Large intestine (tissue), 3 donors: Measurements from ENCODE around the gene S100A13. TPM values are rescaled to one million over a fixed set of nuclear protein-coding genes. Genes with fewer than 3 reads are reported as not detected.
"Not testable (repeated sequence)": the region's sequence is repeated elsewhere in the genome, so short reads cannot be mapped to it uniquely, and the experiment has no call there.

Source experiments
- DNase-seq, 2 donors: peaks; one replicate each; pipeline versions ENCODE4 v3.0.0 to v3.0.0-alpha.2; 2013
- H3K27ac ChIP-seq: one replicate; pipeline ENCODE4 v1.5.1; 2013; ENCODE audit warnings: low read length
- H3K27me3 ChIP-seq: 2 replicates; pipeline ENCODE4 v1.6.1; 2013; ENCODE audit warnings: low read length; ENCODE audit not compliant: control insufficient read depth, insufficient read depth
- H3K36me3 ChIP-seq: 2 replicates; pipeline ENCODE4 v1.6.1; 2013; ENCODE audit warnings: low read length; ENCODE audit not compliant: control insufficient read depth, insufficient read depth
- H3K4me1 ChIP-seq: one replicate; pipeline ENCODE4 v1.6.1; 2013; ENCODE audit warnings: low read length; ENCODE audit not compliant: control insufficient read depth, insufficient read depth
- H3K4me3 ChIP-seq: one replicate; pipeline ENCODE4 v1.5.1; 2013; ENCODE audit warnings: low read length
- H3K9me3 ChIP-seq: one replicate; pipeline ENCODE4 v1.6.1; 2013; ENCODE audit warnings: mild to moderate bottlenecking, low read depth, low read length, moderate library complexity; ENCODE audit not compliant: control insufficient read depth
- WGBS: methylation state at CpG from one replicate; pipeline ENCODE4 v1.1.5; 2013; ENCODE audit warnings: low lambda C conversion rate; ENCODE audit not compliant: insufficient coverage; 5-methylcytosine and 5-hydroxymethylcytosine counted together
- polyA plus RNA-seq: library from polyadenylated mRNA; unstranded; fragments of 120-200 nt; gene quantifications from one replicate; pipeline ENCODE4 v1.2.1, GENCODE V29; 2013

S100A13 gene
- polyA plus RNA-seq, 1 donor, result 77.2 TPM

DNA sequence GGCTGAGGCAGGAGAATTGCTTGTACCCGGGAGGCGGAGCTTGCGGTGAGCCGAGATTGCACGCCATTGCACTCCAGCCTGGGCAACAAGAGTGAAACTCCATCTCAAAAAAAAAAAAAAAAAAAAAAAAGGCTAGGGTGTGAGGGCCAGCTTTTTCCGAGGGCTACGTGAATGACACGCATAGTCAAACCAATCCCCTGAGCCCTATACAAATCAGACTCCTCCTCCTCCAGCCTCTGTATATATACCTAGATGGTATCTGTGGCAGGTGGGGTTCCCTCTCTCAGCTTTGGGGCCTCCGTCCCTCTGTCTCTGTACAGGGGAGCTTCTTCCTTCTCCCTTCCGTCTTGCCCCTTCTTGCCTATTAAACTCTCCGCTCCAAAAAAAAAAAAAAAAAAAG lies 21.1 kb downstream of the S100A13 start:
- H3K36me3 ChIP-seq, result peaks cover 19% of the 10 kb centered on the region
- peaks cover 30% of the 10 kb centered on the region for H3K4me1 ChIP-seq
- H3K9me3 ChIP-seq, result peaks cover 4% of the 10 kb centered on the region
- H3K27me3 ChIP-seq, result no peaks in the 10 kb centered on the region
- H3K27ac ChIP-seq, result no peak overlapping the region
- WGBS, result 80% methylated on average over 2 of the region's 11 CpGs
- H3K4me3 ChIP-seq, result no peak overlapping the region
- DNase-seq, result no peak

DNA sequence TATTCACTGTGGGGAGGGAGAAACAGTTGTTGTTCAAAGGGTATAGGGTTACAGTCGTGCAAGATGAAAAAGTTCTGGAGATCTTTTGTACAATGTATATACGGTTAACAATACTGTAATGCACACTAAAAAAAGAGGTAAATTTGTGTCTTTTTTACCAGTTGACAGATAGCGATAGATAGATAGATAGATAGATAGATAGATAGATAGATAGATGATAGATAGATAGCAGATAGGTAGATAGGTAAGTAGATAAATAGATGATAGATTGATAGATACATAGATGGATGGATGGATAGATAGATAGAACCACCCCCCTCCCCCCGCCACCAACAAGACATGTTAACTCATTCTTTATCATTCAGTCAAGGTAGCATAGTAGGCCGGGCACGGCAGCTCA lies 24.6 kb downstream of the S100A13 start:
- Histone ChIP-seq H3K4me1 (no peaks in the 10 kb centered on the region), H3K36me3 (peaks cover 15% of the 10 kb centered on the region), H3K4me3 (no peak overlapping the region), H3K9me3 (no peaks in the 10 kb centered on the region), H3K27me3 (no peaks in the 10 kb centered on the region), H3K27ac (no peak overlapping the region)
- 83% methylated on average over 3 of the region's 6 CpGs for WGBS
- no peak for DNase-seq

DNA sequence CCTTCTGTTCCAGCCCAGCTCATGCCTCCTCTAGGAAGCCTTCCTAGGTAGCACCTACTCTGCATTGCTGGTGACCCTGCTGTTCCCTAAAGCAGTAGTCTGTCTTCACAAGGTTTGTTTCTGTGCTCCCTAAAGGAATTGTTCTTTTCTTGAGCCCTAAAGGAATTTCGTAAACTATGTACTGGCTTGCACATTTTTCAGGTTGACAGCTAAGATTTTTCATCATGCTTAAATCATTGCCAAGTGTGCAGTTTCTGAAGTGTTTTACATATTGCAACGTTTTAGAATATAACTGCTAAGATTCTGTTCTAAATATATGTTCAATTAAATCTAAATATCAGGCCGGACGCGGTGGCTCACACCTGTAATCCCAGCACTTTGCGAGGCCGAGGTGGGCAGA lies 27.5 kb downstream of the S100A13 start:
- no peaks in the 10 kb centered on the region for H3K27me3 ChIP-seq
- H3K4me1 ChIP-seq, result no peaks in the 10 kb centered on the region
- 80% methylated on average over 1 of the region's 7 CpGs for WGBS
- no peak for DNase-seq
- no peak overlapping the region for H3K27ac ChIP-seq
- no peaks in the 10 kb centered on the region for H3K36me3 ChIP-seq
- no peak overlapping the region for H3K4me3 ChIP-seq
- H3K9me3 ChIP-seq, result no peaks in the 10 kb centered on the region

DNA sequence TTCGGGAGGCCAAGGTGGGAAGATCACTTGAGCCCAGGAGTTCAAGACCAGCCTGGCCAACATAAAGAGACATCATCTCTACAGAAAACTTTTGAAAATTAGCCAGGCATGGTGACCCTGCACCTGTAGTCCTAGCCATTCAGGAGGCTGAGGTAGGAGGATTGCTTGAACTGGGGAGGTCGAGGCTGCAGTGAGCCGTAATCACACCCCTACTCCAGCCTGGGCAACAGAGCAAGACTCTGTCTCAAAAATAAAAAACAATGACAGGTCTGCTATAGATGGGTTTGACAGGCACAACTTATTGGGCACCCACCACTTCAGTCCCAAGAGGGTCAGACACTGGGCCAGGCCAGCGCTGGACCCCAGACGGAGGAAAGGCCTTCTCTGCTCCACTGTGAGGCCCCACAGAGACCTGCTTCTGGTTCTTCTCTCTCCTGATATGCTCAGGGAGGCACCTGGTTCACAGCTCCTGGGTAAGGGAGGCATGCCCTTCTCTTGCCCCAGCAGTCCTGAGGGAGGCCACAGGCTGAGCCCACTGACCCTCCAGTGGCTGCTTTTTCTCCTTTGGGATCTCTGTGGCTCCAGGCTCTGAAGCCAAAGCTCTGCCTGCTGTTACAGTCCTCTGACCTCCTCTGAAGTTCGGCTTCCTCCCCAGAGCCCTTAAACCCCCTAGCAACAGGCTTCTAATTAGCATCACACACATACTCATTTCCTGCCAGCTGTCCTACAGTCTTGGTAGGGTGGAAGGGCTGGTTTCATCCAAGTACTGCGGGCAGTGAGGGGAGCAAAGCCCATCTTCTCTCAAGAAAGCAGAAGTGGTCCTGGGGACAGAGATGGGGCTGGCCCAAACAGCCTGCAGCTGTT lies 28.8 kb downstream of the S100A13 start:
- H3K4me3 ChIP-seq, result no peak overlapping the region
- H3K4me1 ChIP-seq, result no peaks in the 10 kb centered on the region
- H3K36me3 ChIP-seq, result no peaks in the 10 kb centered on the region
- DNase-seq, result peak; percentile 41 to 46
- peak overlapping the region; percentile 26 for H3K27ac ChIP-seq
- WGBS, result no CpG with 5 or more reads among the region's 7 CpGs
- no peaks in the 10 kb centered on the region for H3K27me3 ChIP-seq
- H3K9me3 ChIP-seq, result no peaks in the 10 kb centered on the region

DNA sequence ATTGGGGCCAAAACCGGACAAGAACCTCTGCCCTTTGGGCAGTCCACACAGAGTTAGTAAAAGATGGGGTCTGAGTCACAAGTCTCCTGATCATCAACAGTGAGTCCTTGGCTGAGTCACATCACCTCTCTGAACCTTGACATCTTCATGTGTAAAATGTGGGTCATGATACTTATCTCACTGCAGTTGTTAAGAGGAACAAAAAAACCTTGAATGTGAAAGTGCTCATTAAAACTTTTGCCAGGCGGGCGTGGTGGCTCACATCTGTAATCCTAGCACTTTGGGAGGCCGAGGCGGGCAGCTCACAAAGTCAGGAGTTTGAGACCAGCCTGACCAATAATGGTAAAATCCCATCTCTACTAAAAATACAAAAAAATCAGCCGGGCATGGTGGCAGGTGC lies 30.1 kb downstream of the S100A13 start:
- H3K27ac ChIP-seq, result no peak overlapping the region
- no peaks in the 10 kb centered on the region for H3K27me3 ChIP-seq
- WGBS, result no CpG with 5 or more reads among the region's 6 CpGs
- no peak for DNase-seq
- no peaks in the 10 kb centered on the region for H3K36me3 ChIP-seq
- no peak overlapping the region for H3K4me3 ChIP-seq
- no peaks in the 10 kb centered on the region for H3K4me1 ChIP-seq
- no peaks in the 10 kb centered on the region for H3K9me3 ChIP-seq

DNA sequence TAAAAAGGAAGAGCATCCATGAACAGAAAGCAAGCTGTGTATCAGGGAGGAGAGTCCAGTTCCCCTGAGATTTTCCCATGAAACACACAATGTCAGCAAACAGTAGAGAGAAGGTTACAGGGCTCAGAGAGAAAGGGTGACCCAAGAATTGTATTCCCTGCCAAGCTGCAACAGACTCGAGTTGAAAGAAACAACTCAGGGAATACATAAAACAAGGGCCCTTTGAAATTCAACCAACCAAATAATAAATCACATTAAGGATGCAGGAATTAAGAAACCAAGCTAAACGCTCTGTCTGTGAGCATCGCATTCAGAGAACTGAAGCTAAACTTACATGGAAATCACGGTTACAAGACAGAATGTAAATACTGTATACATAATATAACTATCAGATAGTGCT lies 34.6 kb downstream of the S100A13 start:
- DNase-seq, result no peak
- Histone ChIP-seq H3K36me3 (no peaks in the 10 kb centered on the region), H3K27ac (no peak overlapping the region), H3K27me3 (no peaks in the 10 kb centered on the region), H3K4me1 (no peaks in the 10 kb centered on the region), H3K9me3 (no peaks in the 10 kb centered on the region), H3K4me3 (no peak overlapping the region)
- 80% methylated on average over 1 of the region's 4 CpGs for WGBS

DNA sequence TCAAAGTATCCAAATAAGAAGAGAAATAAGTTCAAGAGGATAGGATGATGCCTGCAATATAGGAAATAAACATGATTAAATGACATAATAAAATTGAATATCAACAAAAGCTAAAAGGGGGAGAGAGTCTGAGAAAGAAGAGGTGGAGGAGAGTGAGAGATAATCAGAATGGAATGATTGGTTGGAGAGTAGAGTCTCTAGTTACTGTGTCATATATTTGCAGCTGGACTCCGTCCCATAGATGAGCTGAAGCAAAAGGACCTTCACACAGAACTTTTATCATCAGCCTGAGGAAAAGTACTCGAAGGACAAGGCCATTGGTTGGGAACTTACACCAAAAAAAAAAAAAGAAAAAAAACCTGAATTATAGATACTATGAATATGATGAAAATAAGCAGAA lies 38.8 kb downstream of the S100A13 start:
- Histone ChIP-seq H3K4me1 (no peaks in the 10 kb centered on the region), H3K27ac (no peak overlapping the region), H3K9me3 (no peaks in the 10 kb centered on the region), H3K27me3 (no peaks in the 10 kb centered on the region), H3K36me3 (no peaks in the 10 kb centered on the region), H3K4me3 (no peak overlapping the region)
- no CpG with 5 or more reads among the region's 2 CpGs for whole genome bisulfite sequencing
- no peak for DNase-seq

DNA sequence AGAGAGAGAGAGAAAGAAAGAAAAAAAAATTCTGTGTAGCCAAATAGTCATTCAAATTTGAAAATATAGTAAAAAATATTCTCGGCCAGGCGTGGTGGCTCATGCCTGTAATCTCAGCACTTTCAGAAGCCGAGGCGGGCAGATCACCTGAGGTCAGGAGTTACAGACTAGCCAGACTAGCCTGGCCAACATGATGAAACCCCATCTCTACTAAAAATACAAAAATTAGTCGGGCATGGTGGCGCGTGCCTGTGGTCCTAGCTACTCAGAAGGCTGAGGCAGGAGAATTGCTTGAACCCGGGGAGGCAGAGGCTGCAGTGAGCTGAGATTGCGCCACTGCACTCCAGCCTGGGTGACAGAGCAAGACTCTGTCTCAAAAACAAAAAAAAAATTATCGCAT lies 39.3 kb downstream of the S100A13 start:
- not testable (repeated sequence) for H3K9me3 ChIP-seq, H3K4me3 ChIP-seq, H3K27me3 ChIP-seq, DNase-seq, H3K36me3 ChIP-seq, H3K4me1 ChIP-seq, H3K27ac ChIP-seq
- 60% methylated on average over 1 of the region's 10 CpGs for WGBS

DNA sequence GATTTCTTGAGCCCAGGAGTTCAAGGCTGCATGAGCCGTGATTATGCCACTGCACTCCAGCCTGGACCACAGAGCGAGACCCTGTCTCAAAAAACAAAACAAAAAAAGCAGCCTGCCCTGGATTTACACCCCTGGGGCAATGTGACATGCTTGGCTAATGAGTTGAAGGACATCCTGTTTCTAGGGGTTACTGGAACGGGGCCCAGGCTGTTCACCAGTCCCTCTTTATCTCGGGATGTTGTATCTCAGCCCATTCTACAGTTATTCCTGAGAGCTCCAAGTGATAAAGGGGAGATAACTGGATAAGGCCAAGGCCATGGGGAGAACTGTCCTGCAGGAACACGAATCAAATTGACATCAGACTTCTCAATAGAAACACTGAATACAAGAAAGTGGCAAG lies 40.0 kb downstream of the S100A13 start:
- WGBS, result no CpG with 5 or more reads among the region's 5 CpGs
- H3K36me3 ChIP-seq, result no peaks in the 10 kb centered on the region
- DNase-seq, result no peak
- H3K4me1 ChIP-seq, result no peaks in the 10 kb centered on the region
- H3K4me3 ChIP-seq, result no peak overlapping the region
- no peaks in the 10 kb centered on the region for H3K9me3 ChIP-seq
- H3K27ac ChIP-seq, result no peak overlapping the region
- H3K27me3 ChIP-seq, result no peaks in the 10 kb centered on the region

DNA sequence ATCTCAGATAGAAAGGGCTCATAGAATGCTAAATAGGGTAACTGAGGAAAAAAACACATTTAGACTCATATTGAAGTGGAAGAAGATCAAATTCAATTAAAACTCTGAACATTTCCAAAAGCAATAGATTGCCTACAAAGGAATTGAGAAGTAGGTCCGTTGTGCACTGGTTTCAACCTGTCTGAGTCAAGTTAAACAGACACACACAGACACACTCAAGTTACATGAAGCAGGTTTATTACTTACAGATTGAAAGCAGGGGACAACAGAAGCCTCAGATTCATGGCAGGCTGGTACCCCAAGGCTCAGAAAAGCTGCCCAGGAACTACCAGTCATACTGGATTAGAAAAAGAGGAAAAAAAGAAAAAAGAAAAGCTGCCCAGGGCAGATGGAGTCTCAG lies 41.0 kb downstream of the S100A13 start:
- Histone ChIP-seq H3K36me3 (no peaks in the 10 kb centered on the region), H3K9me3 (no peaks in the 10 kb centered on the region), H3K27ac (no peak overlapping the region), H3K27me3 (no peaks in the 10 kb centered on the region), H3K4me3 (no peak overlapping the region), H3K4me1 (no peaks in the 10 kb centered on the region)
- no peak for DNase-seq
- no CpG with 5 or more reads among the region's 1 CpG for WGBS

DNA sequence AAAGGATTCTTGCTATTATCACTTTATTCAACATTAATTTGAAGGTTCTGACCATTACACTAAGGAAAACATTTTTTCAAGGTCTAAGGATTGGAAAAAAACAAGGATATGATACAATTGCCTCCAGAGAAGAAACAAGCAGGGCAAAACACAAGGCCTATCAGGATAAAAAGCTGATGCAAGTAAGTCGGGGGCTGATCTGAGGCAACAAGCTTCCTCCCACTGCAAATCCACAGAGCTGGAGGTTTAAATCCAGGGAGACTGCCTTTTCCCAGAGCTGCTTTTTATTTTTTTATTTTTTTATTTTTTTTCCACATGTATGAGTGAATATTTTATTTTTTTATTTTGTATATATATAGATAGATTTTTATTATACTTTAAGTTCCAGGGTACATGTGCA lies 42.3 kb downstream of the S100A13 start:
- Histone ChIP-seq H3K36me3 (no peaks in the 10 kb centered on the region), H3K27ac (no peak overlapping the region), H3K4me1 (no peaks in the 10 kb centered on the region), H3K9me3 (no peaks in the 10 kb centered on the region), H3K27me3 (no peaks in the 10 kb centered on the region), H3K4me3 (no peak overlapping the region)
- DNase-seq, result no peak
- WGBS, result no CpG with 5 or more reads among the region's 1 CpG
